ENCODE measurements around the gene CKS1B. TPM values are rescaled to one million over a fixed set of nuclear protein-coding genes. Genes with fewer than 3 reads are reported as not detected.

Gene CKS1B
- total and polyA plus RNA-seq, 4 donors, result 22.3 to 38.2 (median 30.2) TPM

DNA sequence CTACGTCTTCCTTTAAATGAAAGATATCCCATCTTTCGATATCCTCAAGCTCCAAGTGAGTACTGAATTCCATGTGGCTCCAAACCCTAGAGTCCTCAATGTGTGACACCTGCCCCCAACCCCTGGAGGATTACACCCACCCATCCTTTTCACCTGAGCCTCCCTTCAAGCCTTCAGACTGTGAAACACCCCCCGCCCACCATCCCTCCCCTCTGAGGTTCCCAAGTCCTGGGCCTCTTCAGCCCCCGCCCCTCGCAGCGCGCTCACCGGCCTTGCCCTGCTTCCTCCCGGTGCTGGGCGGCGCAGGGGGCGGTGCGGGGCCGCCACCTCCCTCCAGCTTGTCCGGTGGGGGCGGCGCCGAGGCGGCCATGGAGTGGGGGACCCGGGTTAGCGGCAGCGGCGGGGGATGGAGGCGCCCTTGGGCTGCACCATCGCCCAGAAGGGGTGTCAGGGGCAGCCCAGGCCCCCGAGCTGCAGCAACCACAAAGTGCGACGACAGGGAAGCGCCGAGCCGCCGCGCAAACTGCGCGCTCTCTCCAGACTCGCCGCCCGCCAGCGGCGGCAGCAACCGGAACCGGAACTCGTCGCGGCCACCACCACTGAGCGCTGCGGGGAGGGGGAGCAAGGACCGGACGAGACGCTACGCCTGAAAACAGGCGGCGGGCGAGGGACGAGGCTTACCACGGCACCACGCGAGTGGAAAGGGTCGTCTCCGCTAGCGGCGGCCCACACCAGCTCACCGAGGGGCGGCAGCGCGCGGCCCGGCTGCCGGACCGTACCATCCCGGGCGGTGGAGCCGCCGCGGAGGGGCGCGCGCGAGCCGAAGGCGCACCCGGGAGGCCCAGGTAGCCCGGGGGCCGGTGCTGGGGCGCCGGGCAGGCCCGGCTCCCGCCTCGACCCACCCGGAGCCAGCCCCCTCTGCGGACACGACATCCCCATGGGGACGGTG lies 13.0 kb upstream of the CKS1B start, which contains the start of gene PYGO2:
PYGO2 (minus strand) TSS at position 576 of the 949 bp plus-strand sequence; CDS start at position 370, 206 bp downstream.
- DNase-seq, result peak; percentile 81 to 87 (median 84)
- 0 to 1% methylated on average over 56 to 93 of the region's 93 CpGs for WGBS, 2 donors
- H3K27ac ChIP-seq (ENCODE audit: low read depth in 1 of 2, low read length in 1 of 2), result peak within 1 kb of the TSS; percentile 99
- peak within 1 kb of the TSS; percentile 76 to 77 for H3K9ac ChIP-seq (ENCODE audit: insufficient read depth in 1 of 2, low read length in 2 of 2)
- peak within 1 kb of the TSS; percentile 88 for H3K4me3 ChIP-seq
- H3K4me1 ChIP-seq (ENCODE audit: control insufficient read depth in 5 of 5, insufficient read depth in 5 of 5, low read length in 5 of 5), result peaks cover 8 to 31% (median 13%) of the 10 kb centered on the region in 5 donors
- H3K27me3 ChIP-seq (ENCODE audit: control insufficient read depth in 3 of 3, insufficient read depth in 3 of 3, low read length in 2 of 3), result no peaks in the 10 kb centered on the region
- H3K36me3 ChIP-seq (ENCODE audit: control insufficient read depth in 4 of 4, insufficient read depth in 4 of 4, low read length in 4 of 4), result peaks cover 11 to 38% (median 25%) of the 10 kb centered on the region in 4 donors
- ATAC-seq (ENCODE audit: insufficient read depth, low FRiP score), result peak; percentile 89
- no peaks in the 10 kb centered on the region for H3K9me3 ChIP-seq (ENCODE audit: control insufficient read depth in 4 of 4, insufficient read depth in 3 of 4, low read length in 3 of 4)
- peak; percentile 27 for TF ChIP-seq CTCF (IDR thresholded peaks at IDR 0.05; ENCODE audit: control extremely low read depth, extremely low read depth)

- TF ChIP-seq CTCF (IDR thresholded peaks at IDR 0.05; ENCODE audit: control extremely low read depth, extremely low read depth), result no peak
- Histone ChIP-seq H3K36me3 (ENCODE audit: control insufficient read depth in 4 of 4, insufficient read depth in 4 of 4, low read length in 4 of 4) (peaks cover 15 to 41% (median 32%) of the 10 kb centered on the region in 4 donors), H3K9ac (ENCODE audit: insufficient read depth in 1 of 2, low read length in 2 of 2) (peak overlapping the region; percentile 76 to 77), H3K27ac (ENCODE audit: low read depth in 1 of 2, low read length in 1 of 2) (peak overlapping the region; percentile 99), H3K4me3 (peak overlapping the region; percentile 88), H3K4me1 (ENCODE audit: control insufficient read depth in 5 of 5, insufficient read depth in 5 of 5, low read length in 5 of 5) (peaks cover 5 to 23% (median 6%) of the 10 kb centered on the region in 5 donors), H3K27me3 (ENCODE audit: control insufficient read depth in 3 of 3, insufficient read depth in 3 of 3, low read length in 2 of 3) (no peaks in the 10 kb centered on the region), H3K9me3 (ENCODE audit: control insufficient read depth in 4 of 4, insufficient read depth in 3 of 4, low read length in 3 of 4) (no peaks in the 10 kb centered on the region)
- 3 to 4% methylated on average over 25 of the region's 25 CpGs for WGBS, 2 donors
- DNase-seq (peak in 1 of 3 donors; percentile 39), ATAC-seq (ENCODE audit: insufficient read depth, low FRiP score) (no peak)
These were observed 12.2 kb upstream of the CKS1B start for GRCh38 chr1:154962156-154962749.

DNA sequence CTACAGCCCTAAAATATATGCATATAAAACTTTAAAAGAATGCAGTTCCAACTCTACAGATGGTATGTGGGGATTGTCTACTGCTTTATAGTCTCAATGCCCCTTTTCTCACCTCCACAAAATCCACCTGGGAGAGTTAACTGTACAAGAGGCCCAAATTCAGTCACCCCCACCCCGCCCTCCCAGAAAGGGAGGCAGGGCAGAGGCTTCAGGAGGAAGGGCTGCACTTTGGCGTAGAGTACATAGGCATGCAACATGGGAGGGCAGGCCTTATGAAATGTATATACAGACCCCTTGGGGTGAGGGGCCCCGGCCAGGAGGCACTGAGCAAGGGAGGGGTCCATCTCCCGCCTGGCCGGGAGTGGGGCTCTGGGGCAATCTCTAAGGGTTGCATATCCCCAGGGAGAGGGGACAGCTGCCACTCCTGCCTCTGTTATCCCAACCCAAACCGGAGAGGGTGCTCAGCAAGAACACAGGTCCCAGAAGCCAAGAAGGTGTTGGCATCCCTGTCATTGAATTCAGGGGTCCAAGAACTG lies 11.6 kb upstream of the CKS1B start:
- peaks cover 5 to 22% (median 9%) of the 10 kb centered on the region in 5 donors for H3K4me1 ChIP-seq (ENCODE audit: control insufficient read depth in 5 of 5, insufficient read depth in 5 of 5, low read length in 5 of 5)
- 68 to 84% methylated on average over 6 of the region's 6 CpGs for WGBS, 2 donors

More for the DNA sequence above, 11.6 kb upstream of the CKS1B start:
- ATAC-seq (ENCODE audit: insufficient read depth, low FRiP score) (no peak), DNase-seq (no peak)
- peaks cover 18 to 47% (median 38%) of the 10 kb centered on the region in 4 donors for H3K36me3 ChIP-seq (ENCODE audit: control insufficient read depth in 4 of 4, insufficient read depth in 4 of 4, low read length in 4 of 4)
- H3K4me3 ChIP-seq, result no peak overlapping the region
- H3K9ac ChIP-seq (ENCODE audit: insufficient read depth in 1 of 2, low read length in 2 of 2), result peak overlapping the region in 1 of 2 donors; percentile 76
- H3K27ac ChIP-seq (ENCODE audit: low read depth in 1 of 2, low read length in 1 of 2), result no peak overlapping the region
- no peak for TF ChIP-seq CTCF (IDR thresholded peaks at IDR 0.05; ENCODE audit: control extremely low read depth, extremely low read depth)
- no peaks in the 10 kb centered on the region for H3K27me3 ChIP-seq (ENCODE audit: control insufficient read depth in 3 of 3, insufficient read depth in 3 of 3, low read length in 2 of 3)
- H3K9me3 ChIP-seq (ENCODE audit: control insufficient read depth in 4 of 4, insufficient read depth in 3 of 4, low read length in 3 of 4), result no peaks in the 10 kb centered on the region

Data from lung (tissue), 12 donors.